Mesendoderm (in vitro differentiated cells): ENCODE data around the gene CATSPERZ. TPM values are rescaled to one million over a fixed set of nuclear protein-coding genes. Genes with fewer than 3 reads are reported as not detected.

Experiments used
- DNase-seq: peaks from one replicate; pipeline ENCODE4 v3.0.0; 2013
- H2AK5ac ChIP-seq: 2 replicates; pipeline ENCODE4 v1.6.1; 2013; ENCODE audit warnings: low read length, inconsistent platforms
- H2BK120ac ChIP-seq: 2 replicates; pipeline ENCODE4 v1.6.1; 2013; ENCODE audit warnings: low read depth, mild to moderate bottlenecking, low read length, moderate library complexity, mixed read lengths
- H2BK15ac ChIP-seq: replicated peaks from 2 replicates; pipeline ENCODE4 v1.6.1; 2013; ENCODE audit warnings: low read depth, mild to moderate bottlenecking, moderate library complexity
- H2BK5ac ChIP-seq: 2 replicates; pipeline ENCODE4 v1.6.1; 2013; ENCODE audit warnings: low read length, inconsistent platforms
- H3K18ac ChIP-seq: 2 replicates; pipeline ENCODE4 v1.6.1; 2013; ENCODE audit warnings: mild to moderate bottlenecking, low read length, mixed read lengths
- H3K23ac ChIP-seq: one replicate; pipeline ENCODE4 v1.6.1; 2013; ENCODE audit warnings: low read length
- H3K27ac ChIP-seq: 2 replicates; pipeline ENCODE4 v1.5.1; 2013; ENCODE audit warnings: low read depth, mild to moderate bottlenecking, inconsistent platforms, low read length, moderate library complexity
- H3K27me3 ChIP-seq: 2 replicates; pipeline ENCODE4 v1.6.1; 2013; ENCODE audit warnings: low read length, control low read depth, mild to moderate bottlenecking, inconsistent platforms; ENCODE audit not compliant: insufficient read depth, poor library complexity
- H3K36me3 ChIP-seq: 2 replicates; pipeline ENCODE4 v1.6.1; 2013; ENCODE audit warnings: low read length, inconsistent platforms; ENCODE audit not compliant: control insufficient read depth, insufficient read depth
- H3K4ac ChIP-seq: one replicate; pipeline ENCODE4 v1.6.1; 2013; ENCODE audit warnings: low read depth, mild to moderate bottlenecking, low read length, moderate library complexity
- H3K4me1 ChIP-seq: 2 replicates; pipeline ENCODE4 v1.6.1; 2013; ENCODE audit warnings: low read depth, low read length, inconsistent platforms; ENCODE audit not compliant: control insufficient read depth
- H3K4me2 ChIP-seq: 2 replicates; pipeline ENCODE4 v1.6.1; 2013; ENCODE audit warnings: low read length
- H3K4me3 ChIP-seq: 2 replicates; pipeline ENCODE4 v1.5.1; 2013; ENCODE audit warnings: mild to moderate bottlenecking, low read length
- H3K56ac ChIP-seq: one replicate; pipeline ENCODE4 v1.6.1; 2013; ENCODE audit warnings: low read length
- H3K79me1 ChIP-seq: 2 replicates; pipeline ENCODE4 v1.6.1; 2013; ENCODE audit warnings: low read length, inconsistent platforms
- H3K79me2 ChIP-seq: 2 replicates; pipeline ENCODE4 v1.6.1; 2013; ENCODE audit warnings: mild to moderate bottlenecking, low read length; ENCODE audit not compliant: control insufficient read depth, insufficient read depth
- H3K9ac ChIP-seq: 2 replicates; pipeline ENCODE4 v1.6.1; 2013; ENCODE audit warnings: low read length, inconsistent platforms
- H4K5ac ChIP-seq: one replicate; pipeline ENCODE4 v1.6.1; 2013; ENCODE audit warnings: low read length
- H4K8ac ChIP-seq: one replicate; pipeline ENCODE4 v1.6.1; 2013; ENCODE audit warnings: low read depth, mild to moderate bottlenecking, control low read depth, low read length, moderate library complexity
- WGBS: extraction: QIAGEN DNeasy Blood & Tissue Kit; methylation state at CpG from one replicate; pipeline ENCODE4 v1.1.7; 2013; ENCODE audit warnings: low lambda C conversion rate, missing lambda C conversion rate; ENCODE audit not compliant: insufficient coverage; ENCODE audit errors: extremely low coverage; 5-methylcytosine and 5-hydroxymethylcytosine counted together
- small RNA-seq: library from polyadenylated mRNA; stranded (forward); fragments of <200 nt; extraction: miRNeasy Mini kit (QIAGEN cat#:217004); gene quantifications from one replicate; pipeline ENCODE3, GENCODE V24; 2013; ENCODE audit not compliant: insufficient read depth

The CATSPERZ gene

DNA sequence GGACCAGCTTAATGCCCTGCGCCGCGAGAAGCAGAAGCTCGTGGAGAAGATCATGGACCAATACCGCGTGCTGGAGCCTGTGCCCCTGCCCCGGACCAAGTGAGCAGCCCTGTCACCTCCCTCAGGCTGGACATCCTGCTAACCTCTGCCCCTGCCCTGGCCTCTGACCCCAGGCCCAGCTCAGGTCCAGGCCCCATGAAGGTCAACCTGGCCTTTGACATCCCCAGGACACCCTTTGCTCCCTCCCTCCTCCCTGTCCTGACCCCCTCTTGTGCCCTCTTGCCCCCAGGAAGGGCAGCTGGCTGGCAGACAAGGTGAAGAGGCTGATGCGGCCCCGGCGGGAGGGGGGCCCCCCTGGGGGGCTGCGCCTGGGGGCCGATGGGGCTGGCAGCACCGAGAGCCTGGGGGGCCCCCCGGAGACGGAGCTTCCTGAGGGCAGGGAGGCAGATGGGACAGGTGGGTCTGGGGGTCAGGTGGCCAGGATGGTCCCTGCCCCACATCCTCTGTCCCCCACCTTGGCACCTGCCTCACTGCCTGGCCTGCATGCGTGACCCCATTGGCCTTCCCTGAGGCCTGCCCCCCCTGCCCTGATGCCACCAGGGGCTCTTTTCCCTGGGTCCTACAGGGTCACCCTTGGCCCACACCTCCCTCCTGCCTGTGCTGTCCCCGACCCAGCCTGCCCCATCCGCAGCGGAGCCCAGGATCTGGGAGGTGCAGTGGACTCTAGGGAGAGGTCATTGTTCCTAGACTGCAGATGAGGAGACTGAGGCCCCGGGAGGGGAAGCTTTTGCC lies 53.8 kb downstream of the CATSPERZ start:
- Histone ChIP-seq H3K18ac (no peak overlapping the region), H3K4me3 (no peak overlapping the region), H3K79me1 (no peaks in the 10 kb centered on the region), H2AK5ac (no peak overlapping the region), H3K4me2 (no peak overlapping the region), H3K9ac (no peak overlapping the region), H4K8ac (no peak overlapping the region), H2BK15ac (no peak overlapping the region), H2BK120ac (no peak overlapping the region), H3K56ac (no peak overlapping the region), H3K4me1 (peaks cover 8% of the 10 kb centered on the region), H4K5ac (no peak overlapping the region), H3K36me3 (no peaks in the 10 kb centered on the region), H3K27me3 (no peaks in the 10 kb centered on the region), H3K23ac (no peak overlapping the region), H2BK5ac (no peak overlapping the region), H3K4ac (no peak overlapping the region), H3K79me2 (no peaks in the 10 kb centered on the region), H3K27ac (no peak overlapping the region)
- no peak for DNase-seq
- WGBS, result no CpG with 5 or more reads among the region's 20 CpGs

Small RNA genes within 50 kb of the gene (small RNA-seq; reads per million reads assigned to genes)
- gene MIR7155 (1.1 reads per million), gene RF00019 (not detected)
